H1 (cell line): ENCODE measurements around the gene SIX3. TPM values are rescaled to one million over a fixed set of nuclear protein-coding genes. Genes with fewer than 3 reads are reported as not detected.

Source experiments
- CTCF ChIA-PET: fragments of 300-600 bp; sonication (Branson Sonifier 250); formaldehyde crosslinking; loops from one replicate; lab custom pipeline; 2021; ENCODE audit not compliant: partially characterized antibody; lab: Charles Lee
- POLR2A ChIA-PET: fragments of 300-600 bp; sonication (Branson Sonifier 250); formaldehyde crosslinking; loops from one replicate; lab custom pipeline; 2021; ENCODE audit warnings: inconsistent platforms; ENCODE audit not compliant: partially characterized antibody; lab: Charles Lee
- DNase-seq, 2 experiments: peaks; one replicate each; pipeline versions ENCODE4 v3.0.0 to v3.0.0-alpha.2; 2010 to 2022; ENCODE audit warnings: low spot score in 2 of 2, low read depth in 1 of 2, mixed read lengths in 1 of 2
- FAIRE-seq: peaks from 2 replicates; lab custom pipeline; 2011; peaks lifted over from hg19 to GRCh38; lab: Jason Lieb, UNC
- H2AFZ ChIP-seq: 2 replicates; pipeline ENCODE4 v1.8.1; 2012; ENCODE audit warnings: low read length, inconsistent platforms
- H2AK5ac ChIP-seq: 2 replicates; pipeline ENCODE4 v1.6.1; 2013; ENCODE audit warnings: low read depth, low read length
- H2BK120ac ChIP-seq: replicated peaks from 2 replicates; pipeline ENCODE3; 2013; ENCODE audit warnings: low read depth, low read length, inconsistent platforms
- H2BK12ac ChIP-seq: 2 replicates; pipeline ENCODE4 v1.6.1; 2013; ENCODE audit warnings: low read depth, low read length
- H2BK15ac ChIP-seq: 2 replicates; pipeline ENCODE4 v1.6.1; 2013; ENCODE audit warnings: low read length
- H2BK20ac ChIP-seq: 2 replicates; pipeline ENCODE4 v1.6.1; 2013; ENCODE audit warnings: low read length
- H2BK5ac ChIP-seq: 2 replicates; pipeline ENCODE4 v1.6.1; 2013; ENCODE audit warnings: low read depth, low read length
- H3K14ac ChIP-seq: 2 replicates; pipeline ENCODE4 v1.6.1; 2013; ENCODE audit warnings: inconsistent platforms; ENCODE audit not compliant: insufficient read length
- H3K18ac ChIP-seq: 2 replicates; pipeline ENCODE4 v1.6.1; 2013; ENCODE audit warnings: low read length; ENCODE audit errors: extremely low read depth
- H3K23ac ChIP-seq: 2 replicates; pipeline ENCODE4 v1.6.1; 2013; ENCODE audit warnings: inconsistent platforms; ENCODE audit not compliant: insufficient read length
- H3K23me2 ChIP-seq: 2 replicates; pipeline ENCODE4 v1.6.1; 2013; ENCODE audit warnings: low read depth, low read length
- H3K27ac ChIP-seq: 2 replicates; pipeline ENCODE4 v1.6.1; 2011; ENCODE audit warnings: low read depth, low read length, inconsistent platforms
- H3K27me3 ChIP-seq, 4 experiments: replicated peaks in 1 of 4; 1 replicate in 1 of 4; 2 replicates in 3 of 4; pipeline versions ENCODE4 v1.6.1 to v1.8.1; 2011 to 2013; ENCODE audit warnings: low read length in 3 of 4, mild to moderate bottlenecking in 3 of 4, inconsistent platforms in 2 of 4, mixed read lengths in 2 of 4, moderate library complexity in 1 of 4; ENCODE audit not compliant: control insufficient read depth in 3 of 4, insufficient read depth in 3 of 4; ENCODE audit errors: extremely low read depth in 1 of 4
- H3K36me3 ChIP-seq, 4 experiments: 2 replicates each; pipeline versions ENCODE4 v1.6.1 to v1.8.1; 2011 to 2013; ENCODE audit warnings: mild to moderate bottlenecking in 4 of 4, low read length in 3 of 4, moderate library complexity in 2 of 4, control low read depth in 1 of 4, inconsistent platforms in 1 of 4; ENCODE audit not compliant: insufficient read depth in 4 of 4, control insufficient read depth in 2 of 4
- H3K4ac ChIP-seq: replicated peaks from 2 replicates; pipeline ENCODE3; 2013; ENCODE audit warnings: low read length, low read depth, mixed read lengths, inconsistent platforms; ENCODE audit not compliant: insufficient read length
- H3K4me1 ChIP-seq, 4 experiments: replicated peaks in 1 of 4; 1 replicate in 1 of 4; 2 replicates in 3 of 4; pipeline versions ENCODE4 v1.6.1 to v1.8.1; 2011 to 2013; ENCODE audit warnings: low read length in 3 of 4, inconsistent platforms in 2 of 4, mixed read lengths in 1 of 4; ENCODE audit not compliant: insufficient read depth in 4 of 4, control insufficient read depth in 3 of 4
- H3K4me2 ChIP-seq, 2 experiments: 2 replicates each; pipeline versions ENCODE4 v1.6.1 to v1.8.1; 2011 to 2013; ENCODE audit warnings: low read depth in 2 of 2, low read length in 2 of 2, control low read depth in 1 of 2, inconsistent platforms in 1 of 2, mild to moderate bottlenecking in 1 of 2; ENCODE audit not compliant: insufficient read depth in 1 of 2
- H3K4me3 ChIP-seq, 4 experiments: fragments of 200-600, 300-600 bp in 1 of 4; sonication (generic), shearing (Covaris generic), sonication (Bioruptor Twin) in 1 of 4; 2 replicates each; pipeline versions ENCODE4 v1.5.1 to v1.8.1; 2011 to 2016; ENCODE audit warnings: low read length in 4 of 4, low read depth in 3 of 4, control low read depth in 2 of 4, inconsistent platforms in 2 of 4, mild to moderate bottlenecking in 2 of 4, mixed read lengths in 1 of 4, moderate library complexity in 1 of 4; ENCODE audit not compliant: insufficient read depth in 2 of 4; ENCODE audit errors: extremely low read depth in 1 of 4
- H3K56ac ChIP-seq: replicated peaks from 2 replicates; pipeline ENCODE3; 2013; ENCODE audit warnings: low read depth, mild to moderate bottlenecking, mixed read lengths, low read length, inconsistent platforms; ENCODE audit not compliant: insufficient read length
- H3K79me1 ChIP-seq: 2 replicates; pipeline ENCODE4 v1.6.1; 2013; ENCODE audit warnings: low read depth, low read length, control low read depth
- H3K79me2 ChIP-seq, 2 experiments: 2 replicates each; pipeline versions ENCODE4 v1.6.1 to v1.8.1; 2012 to 2013; ENCODE audit warnings: low read length in 2 of 2, mild to moderate bottlenecking in 2 of 2, inconsistent platforms in 1 of 2; ENCODE audit not compliant: insufficient read depth in 2 of 2, control insufficient read depth in 1 of 2
- H3K9ac ChIP-seq, 4 experiments: replicated peaks in 1 of 4; 1 replicate in 1 of 4; 2 replicates in 3 of 4; pipeline versions ENCODE4 v1.6.1 to v1.8.1; 2011 to 2013; ENCODE audit warnings: low read depth in 3 of 4, low read length in 3 of 4, control low read depth in 2 of 4, mild to moderate bottlenecking in 2 of 4, moderate library complexity in 2 of 4, inconsistent platforms in 1 of 4; ENCODE audit errors: extremely low read depth in 1 of 4
- H3K9me3 ChIP-seq, 2 experiments: 2 replicates each; pipeline versions ENCODE4 v1.6.1 to v1.8.1; 2012 to 2013; ENCODE audit warnings: mild to moderate bottlenecking in 2 of 2, moderate library complexity in 2 of 2, control low read depth in 1 of 2, inconsistent platforms in 1 of 2, low read depth in 1 of 2, low read length in 1 of 2, mixed read lengths in 1 of 2; ENCODE audit not compliant: insufficient read depth in 2 of 2
- H4K20me1 ChIP-seq, 2 experiments: replicated peaks in 1 of 2; 2 replicates each; pipeline versions ENCODE3 to v1.8.1; 2011 to 2013; ENCODE audit warnings: inconsistent platforms in 2 of 2, low read length in 2 of 2, mild to moderate bottlenecking in 1 of 2; ENCODE audit not compliant: insufficient read depth in 2 of 2, control insufficient read depth in 1 of 2
- H4K5ac ChIP-seq: 2 replicates; pipeline ENCODE4 v1.6.1; 2013; ENCODE audit warnings: low read length, low read depth, mixed read lengths, inconsistent platforms; ENCODE audit not compliant: insufficient read length
- H4K8ac ChIP-seq: 2 replicates; pipeline ENCODE4 v1.8.0; 2013; ENCODE audit warnings: mild to moderate bottlenecking, moderate library complexity, low read length, inconsistent platforms; ENCODE audit not compliant: insufficient read depth; ENCODE audit errors: extremely low read depth
- H4K91ac ChIP-seq: replicated peaks from 2 replicates; pipeline ENCODE3; 2013; ENCODE audit warnings: low read length, mixed read lengths, inconsistent platforms; ENCODE audit not compliant: insufficient read length
- EP300 ChIP-seq, 2 experiments: IDR thresholded peaks; 1 replicate in 1 of 2; 2 replicates in 1 of 2; pipeline ENCODE4 v1.6.1; 2011 to 2012; ENCODE audit warnings: low read depth in 2 of 2, low read length in 2 of 2, mild to moderate bottlenecking in 2 of 2, borderline replicate concordance in 1 of 2, inconsistent platforms in 1 of 2, moderate library complexity in 1 of 2
- EZH2 ChIP-seq: fragments of 200-600 bp; sonication (generic); IDR thresholded peaks from 2 replicates; pipeline ENCODE4 v1.7.1; 2012; ENCODE audit warnings: low read depth, mild to moderate bottlenecking, moderate library complexity, low read length, inconsistent platforms; ENCODE audit not compliant: severe bottlenecking
- FOSL1 ChIP-seq: IDR thresholded peaks from 2 replicates; pipeline ENCODE4 v1.6.1; 2011; ENCODE audit warnings: mild to moderate bottlenecking, low read depth, low read length, moderate library complexity; ENCODE audit not compliant: insufficient read depth
- GTF2F1 ChIP-seq: IDR thresholded peaks from 2 replicates; pipeline ENCODE4 v1.6.1; 2012; ENCODE audit warnings: low read depth, low read length, improper control_type of control experiment, borderline replicate concordance
- RAD21 ChIP-seq, 2 experiments: IDR thresholded peaks in 1 of 2; conservative IDR thresholded peaks in 1 of 2; 2 replicates each; pipeline ENCODE4 v1.6.1; 2011; ENCODE audit warnings: low read depth in 2 of 2, low read length in 2 of 2, improper control_type of control experiment in 1 of 2, inconsistent platforms in 1 of 2, mild to moderate bottlenecking in 1 of 2, moderate library complexity in 1 of 2
- RXRA ChIP-seq: IDR thresholded peaks from 2 replicates; pipeline ENCODE4 v1.6.1; 2011; ENCODE audit warnings: low read depth, mild to moderate bottlenecking, low read length, moderate library complexity; ENCODE audit not compliant: insufficient read depth
- SIX5 ChIP-seq: IDR thresholded peaks from 2 replicates; pipeline ENCODE4 v1.6.1; 2011; ENCODE audit warnings: mild to moderate bottlenecking, low read depth, low read length
- SP2 ChIP-seq: IDR thresholded peaks from 2 replicates; pipeline ENCODE4 v1.6.1; 2012; ENCODE audit warnings: mild to moderate bottlenecking, low read length, inconsistent platforms
- SRF ChIP-seq: IDR thresholded peaks from 2 replicates; pipeline ENCODE4 v1.6.1; 2011; ENCODE audit warnings: mild to moderate bottlenecking, low read depth, low read length, moderate library complexity
- SUZ12 ChIP-seq: fragments of 200-600 bp; sonication (generic); IDR thresholded peaks from 2 replicates; pipeline ENCODE4 v1.6.1; 2012; ENCODE audit warnings: mild to moderate bottlenecking, inconsistent platforms, low read length, moderate library complexity, mixed read lengths
- TAF1 ChIP-seq: IDR thresholded peaks from 2 replicates; pipeline ENCODE4 v1.6.1; 2011; ENCODE audit warnings: mild to moderate bottlenecking, low read depth, low read length
- TBP ChIP-seq: IDR thresholded peaks from 2 replicates; pipeline ENCODE4 v1.6.1; 2011; ENCODE audit warnings: low read depth, low read length, improper control_type of control experiment
- WGBS, 2 experiments: shearing (Covaris generic) in 1 of 2; methylation state at CpG; one replicate each; pipeline versions ENCODE4 v1.1.6 to v1.1.7; 2013 to 2015; ENCODE audit warnings: low lambda C conversion rate in 2 of 2, mixed read lengths in 2 of 2, inconsistent platforms in 1 of 2, low coverage in 1 of 2, missing lambda C conversion rate in 1 of 2; ENCODE audit not compliant: insufficient replicate concordance in 2 of 2, insufficient coverage in 1 of 2, insufficient read length in 1 of 2; ENCODE audit errors: extremely low coverage in 1 of 2, missing lambda C conversion rate in 1 of 2; 5-methylcytosine and 5-hydroxymethylcytosine counted together
- polyA plus RNA-seq, 7 experiments: library from polyadenylated mRNA; depleted of rRNA in 3 of 7; stranded (reverse) in 5 of 7; unstranded in 2 of 7; fragments of >200 nt in 5 of 7; fragments of 200-250 nt in 2 of 7; gene quantifications; 1 replicate in 5 of 7; 2 replicates in 1 of 7; 4 replicates in 1 of 7; pipeline versions ENCODE4 v1.2.1 to v1.2.3, GENCODE V29; 2011 to 2013; ENCODE audit warnings: missing spikeins in 2 of 7, mixed read lengths in 2 of 7
- total RNA-seq: library from RNA; stranded (reverse); fragmentation: NEBNext Ultra II Directional; extraction: Animal tissue kit (Norgen Biotek cat#: 25700); gene quantifications from 2 replicates; pipeline ENCODE4 v1.2.1, GENCODE V29; 2021

The SIX3 gene
- total and polyA plus RNA-seq, 2 of the 8 experiments (the other 6 are each of a cell fraction or from before 2014, with no cell fraction given), result 0.02 to 0.19 TPM

DNA sequence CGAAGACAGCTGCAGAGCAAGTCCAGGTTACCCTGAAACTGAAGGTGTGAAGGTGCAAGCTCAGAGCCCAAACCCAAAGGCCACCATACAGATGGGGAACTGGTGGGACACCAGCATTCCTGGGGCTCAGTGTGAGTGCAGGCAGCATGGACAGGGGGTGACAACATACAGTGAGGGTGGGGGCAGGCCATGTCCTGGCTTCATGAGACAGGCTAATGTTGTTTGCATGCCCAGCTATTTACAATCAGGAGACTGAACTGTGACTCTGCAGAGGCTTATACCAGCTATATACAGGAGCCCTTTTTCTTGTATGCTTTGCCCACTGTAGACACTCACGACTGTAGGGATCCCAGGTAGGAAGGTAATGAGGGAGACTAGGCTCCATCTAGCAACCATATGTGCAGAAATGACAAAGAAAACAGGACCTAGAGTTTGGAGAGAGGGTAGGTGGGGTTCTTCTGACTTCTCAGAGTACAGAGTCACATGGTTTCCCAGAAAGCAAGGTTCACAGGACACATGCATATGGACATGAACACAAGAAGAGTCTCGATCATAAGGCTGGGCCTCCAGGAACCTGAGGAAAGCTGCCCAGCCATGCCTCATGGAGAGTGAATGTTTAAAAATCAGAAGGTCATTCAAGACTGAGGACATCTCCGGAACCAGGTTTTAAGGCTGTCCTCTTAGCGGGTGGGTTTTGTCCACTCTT lies 26.4 kb downstream of the SIX3 start:
- H3K9ac ChIP-seq, result no peak overlapping the region
- peaks cover 0 to 3% (median 0%) of the 10 kb centered on the region in 4 experiments; a peak in 1 of 7 replicates for H3K27me3 ChIP-seq
- CTCF ChIA-PET, result interaction anchor here (0.6 to 9.0 kb wide), 6 partner anchors 9 to 526 kb away, joined by 3 to 214 read pairs (median 3); no protein-coding TSS in a partner anchor
- no peak for TF ChIP-seq TAF1
- no peak for TF ChIP-seq TBP
- TF ChIP-seq SUZ12, result no peak
- TF ChIP-seq EZH2, result no peak
- TF ChIP-seq RAD21 (IDR thresholded peaks at IDR 0.05 in 1 of 2, conservative IDR thresholded peaks at IDR 0.05 in 1 of 2; ENCODE audit: low read depth in 2 of 2, low read length in 2 of 2), result no peak
- TF ChIP-seq RXRA, result no peak
- TF ChIP-seq SIX5, result no peak
- TF ChIP-seq FOSL1, result no peak
- TF ChIP-seq SRF, result no peak
- TF ChIP-seq EP300 (IDR thresholded peaks at IDR 0.05; ENCODE audit: borderline replicate concordance in 1 of 2, low read depth in 2 of 2, low read length in 2 of 2), result no peak
- TF ChIP-seq GTF2F1, result no peak
- no peak for TF ChIP-seq SP2

More for the DNA sequence above, 26.4 kb downstream of the SIX3 start:
- no peak overlapping the region for H2AK5ac ChIP-seq
- no peak overlapping the region for H3K4me2 ChIP-seq
- FAIRE-seq, result no peak
- no peaks in the 10 kb centered on the region for H3K9me3 ChIP-seq
- H2BK12ac ChIP-seq, result no peak overlapping the region
- no peak overlapping the region for H4K5ac ChIP-seq
- no peak overlapping the region for H3K4ac ChIP-seq
- H3K27ac ChIP-seq, result no peak overlapping the region
- no peaks in the 10 kb centered on the region for H3K23me2 ChIP-seq
- 87% methylated on average over 5 of the region's 5 CpGs; no CpG with 5 or more reads in 1 of the 2 experiments for WGBS, 2 experiments
- no peaks in the 10 kb centered on the region for H3K79me2 ChIP-seq
- H3K14ac ChIP-seq, result no peak overlapping the region
- H2BK120ac ChIP-seq, result no peak overlapping the region
- H2AFZ ChIP-seq, result no peak overlapping the region
- POLR2A ChIA-PET, result interaction anchor here (1.3 kb wide), 1 partner anchor 12 kb away, joined by 3 read pairs; no protein-coding TSS in a partner anchor
- no peaks in the 10 kb centered on the region for H3K36me3 ChIP-seq
- H2BK5ac ChIP-seq, result no peak overlapping the region
- H4K20me1 ChIP-seq, result no peaks in the 10 kb centered on the region
- no peak overlapping the region for H3K56ac ChIP-seq
- DNase-seq, result no peak
- H3K4me3 ChIP-seq, result no peak overlapping the region
- no peak overlapping the region for H3K23ac ChIP-seq
- no peak overlapping the region for H2BK15ac ChIP-seq
- no peaks in the 10 kb centered on the region for H3K79me1 ChIP-seq
- H3K4me1 ChIP-seq, result peaks cover 0 to 9% (median 4%) of the 10 kb centered on the region in 4 experiments; a peak in 6 of 7 replicates
- H2BK20ac ChIP-seq, result no peak overlapping the region
- no peak overlapping the region for H4K91ac ChIP-seq
- no peak overlapping the region for H3K18ac ChIP-seq
- no peak overlapping the region for H4K8ac ChIP-seq
